T-cell (primary cell): ENCODE data around the gene TNFAIP2. TPM values are rescaled to one million over a fixed set of nuclear protein-coding genes. Genes with fewer than 3 reads are reported as not detected.

Experiments used
- ATAC-seq, 4 experiments: fragments of 200-7000 bp in 3 of 4; fragments of 150-1000 bp in 1 of 4; cut with Tn5 transposase; replicated peaks in 1 of 4; 1 replicate in 3 of 4; 2 replicates in 1 of 4; pipeline ENCODE4 v1.10.0; 2021; ENCODE audit warnings: moderate library complexity in 3 of 4, mild to moderate bottlenecking in 2 of 4, moderate number of reproducible peaks in 1 of 4
- CTCF ChIA-PET, 2 donors: fragments of 300-600 bp; sonication (Branson Sonifier 250); formaldehyde crosslinking; loops; one replicate each; lab custom pipeline; 2022; ENCODE audit warnings: antibody characterized with exemption in 2 of 2; lab: Charles Lee
- POLR2A ChIA-PET, 2 donors: fragments of 300-600 bp; sonication (Branson Sonifier 250); formaldehyde crosslinking; loops; one replicate each; lab custom pipeline; 2022; ENCODE audit warnings: antibody characterized with exemption in 2 of 2; lab: Charles Lee
- DNase-seq, 35 experiments: peaks; one replicate each; pipeline versions ENCODE4 v3.0.0 to v3.0.0-alpha.2; 2013 to 2023
- H3K27ac ChIP-seq: one replicate; pipeline ENCODE4 v1.5.1; 2013; ENCODE audit warnings: low read length
- H3K27me3 ChIP-seq, 2 experiments: replicated peaks in 1 of 2; 1 replicate in 1 of 2; 2 replicates in 1 of 2; pipeline versions ENCODE4 v1.6.1 to v1.7.0; 2013; ENCODE audit warnings: low read length in 1 of 2, mixed read lengths in 1 of 2; ENCODE audit not compliant: control insufficient read depth in 2 of 2, insufficient read depth in 2 of 2; ENCODE audit errors: extremely low read depth in 1 of 2
- H3K36me3 ChIP-seq, 2 donors: 1 replicate in 1 of 2; 2 replicates in 1 of 2; pipeline versions ENCODE4 v1.6.1 to v1.7.0; 2013; ENCODE audit warnings: low read length in 1 of 2; ENCODE audit not compliant: control insufficient read depth in 2 of 2, insufficient read depth in 1 of 2; ENCODE audit errors: extremely low read depth in 1 of 2
- H3K4me1 ChIP-seq, 2 experiments: 1 replicate in 1 of 2; 2 replicates in 1 of 2; pipeline versions ENCODE4 v1.6.1 to v1.7.0; 2013; ENCODE audit warnings: low read length in 2 of 2, mixed read lengths in 1 of 2; ENCODE audit not compliant: insufficient read depth in 2 of 2, control insufficient read depth in 1 of 2; ENCODE audit errors: extremely low read depth in 1 of 2
- H3K4me3 ChIP-seq, 2 donors: 1 replicate in 1 of 2; 2 replicates in 1 of 2; pipeline versions ENCODE4 v1.5.1 to v1.7.0; 2013; ENCODE audit warnings: mild to moderate bottlenecking in 2 of 2, low read length in 1 of 2, moderate library complexity in 1 of 2; ENCODE audit not compliant: control insufficient read depth in 1 of 2; ENCODE audit errors: extremely low read depth in 1 of 2
- H3K9me3 ChIP-seq: 2 replicates; pipeline ENCODE4 v1.7.0; 2013
- H3K27ac Mint-ChIP-seq, 2 donors: one replicate each; pipeline ENCODE4 v1.8.0; 2020 to 2021; ENCODE audit warnings: mild to moderate bottlenecking in 2 of 2, mixed read lengths in 2 of 2
- H3K27me3 Mint-ChIP-seq, 2 donors: one replicate each; pipeline ENCODE4 v1.8.0; 2021 to 2022; ENCODE audit warnings: mixed read lengths in 2 of 2
- H3K36me3 Mint-ChIP-seq: one replicate; pipeline ENCODE4 v1.8.0; 2021; ENCODE audit warnings: mixed read lengths
- H3K4me1 Mint-ChIP-seq, 3 donors: one replicate each; pipeline ENCODE4 v1.8.0; 2020 to 2022; ENCODE audit warnings: mixed read lengths in 3 of 3, mild to moderate bottlenecking in 1 of 3
- H3K4me3 Mint-ChIP-seq, 3 donors: one replicate each; pipeline ENCODE4 v1.8.0; 2020 to 2022; ENCODE audit warnings: mild to moderate bottlenecking in 3 of 3, mixed read lengths in 3 of 3, moderate library complexity in 3 of 3
- H3K9me3 Mint-ChIP-seq, 3 donors: one replicate each; pipeline ENCODE4 v1.8.0; 2020 to 2022; ENCODE audit warnings: mixed read lengths in 3 of 3
- WGBS: methylation state at CpG from one replicate; pipeline ENCODE4 v1.1.5; 2013; ENCODE audit warnings: missing lambda C conversion rate; ENCODE audit not compliant: insufficient coverage; 5-methylcytosine and 5-hydroxymethylcytosine counted together
- total RNA-seq, 35 experiments: library from RNA in 6 of 35; stranded (reverse) in 6 of 35; fragments of 120-200 nt in 1 of 35; gene quantifications; one replicate each; pipeline versions ENCODE4 v1.2.1 to v1.2.4 and lab custom pipeline; 2013 to 2026

TNFAIP2 gene, protein sequence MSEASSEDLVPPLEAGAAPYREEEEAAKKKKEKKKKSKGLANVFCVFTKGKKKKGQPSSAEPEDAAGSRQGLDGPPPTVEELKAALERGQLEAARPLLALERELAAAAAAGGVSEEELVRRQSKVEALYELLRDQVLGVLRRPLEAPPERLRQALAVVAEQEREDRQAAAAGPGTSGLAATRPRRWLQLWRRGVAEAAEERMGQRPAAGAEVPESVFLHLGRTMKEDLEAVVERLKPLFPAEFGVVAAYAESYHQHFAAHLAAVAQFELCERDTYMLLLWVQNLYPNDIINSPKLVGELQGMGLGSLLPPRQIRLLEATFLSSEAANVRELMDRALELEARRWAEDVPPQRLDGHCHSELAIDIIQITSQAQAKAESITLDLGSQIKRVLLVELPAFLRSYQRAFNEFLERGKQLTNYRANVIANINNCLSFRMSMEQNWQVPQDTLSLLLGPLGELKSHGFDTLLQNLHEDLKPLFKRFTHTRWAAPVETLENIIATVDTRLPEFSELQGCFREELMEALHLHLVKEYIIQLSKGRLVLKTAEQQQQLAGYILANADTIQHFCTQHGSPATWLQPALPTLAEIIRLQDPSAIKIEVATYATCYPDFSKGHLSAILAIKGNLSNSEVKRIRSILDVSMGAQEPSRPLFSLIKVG
- total RNA-seq: 1 to 10 TPM in 4 of 5 donors, under 1 TPM in 1; 0.93 to 2.1 (median 1.0) TPM
- 2.0 TPM for total RNA-seq (2013)
- total RNA-seq (lab: John Stamatoyannopoulos, UW): 0.23 to 54.6 (median 5.5) reads per million in 29 experiments

GRCh38 chr14:103122947-103123633 lies at the start of gene TNFAIP2:
TNFAIP2 (plus strand) TSS chr14:103123461; CDS start chr14:103126458, 2,997 bp downstream.
- ChIA-PET POLR2A (no interaction called here), CTCF (no interaction called here)

DNA sequence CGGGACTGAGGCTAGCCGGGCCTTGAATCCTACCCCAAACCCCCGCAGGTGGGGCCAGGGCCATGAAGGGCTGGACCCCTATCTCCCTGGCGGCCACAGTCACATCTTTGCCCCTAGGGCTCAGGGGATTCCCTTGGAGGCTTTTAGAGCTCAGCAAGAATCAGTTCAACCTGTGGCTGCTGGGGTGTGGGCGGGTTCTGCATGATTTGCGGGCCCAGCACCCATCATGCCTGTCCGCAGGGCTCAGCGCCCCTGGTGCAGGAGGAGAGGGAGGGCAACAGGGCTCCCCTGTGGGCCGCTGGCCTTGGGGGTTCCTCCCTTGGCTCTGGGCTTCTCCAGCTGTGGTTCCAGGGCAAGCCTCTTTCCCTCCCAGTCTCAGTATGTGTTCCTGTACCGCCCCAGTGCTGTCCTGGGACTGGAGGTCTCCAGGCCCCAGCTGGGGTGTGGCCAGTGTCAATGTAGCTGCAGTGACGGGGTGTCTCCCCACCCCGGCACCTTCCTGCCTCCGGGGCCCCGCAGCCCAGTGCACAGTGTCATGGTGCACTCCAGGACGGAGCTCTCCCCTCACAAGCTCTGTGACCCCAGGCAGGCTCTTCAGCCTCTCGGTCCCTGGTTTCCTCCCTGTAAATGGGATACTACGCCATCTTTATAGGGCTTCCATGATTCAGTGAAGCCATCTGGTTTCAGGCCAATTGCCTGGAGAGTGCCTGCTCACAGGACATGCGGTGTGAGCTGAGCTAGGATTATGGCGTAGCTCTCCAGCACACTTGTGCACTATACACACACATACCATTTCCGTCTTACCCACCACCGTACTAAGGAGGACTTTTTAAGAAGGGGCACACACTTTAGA lies 49.2 kb upstream of the TNFAIP2 start:
- ATAC-seq: no peak
- WGBS: 71% methylated on average over 16 of the region's 21 CpGs
- POLR2A ChIA-PET: no interaction called here

More at GRCh38 chr14:103122947-103123633, at the start of gene TNFAIP2:
- ATAC-seq (peak in 1 of 4 experiments; percentile 26), DNase-seq (peak in 2 of 35 experiments; percentile 5 to 32)
- Mint-ChIP-seq H3K27me3 (peaks cover 21 to 28% of the 10 kb centered on the region in 2 donors), H3K36me3 (no peaks in the 10 kb centered on the region), H3K9me3 (no peaks in the 10 kb centered on the region), H3K27ac (no peak within 1 kb of the TSS), H3K4me3 (peak within 1 kb of the TSS in 1 of 3 donors; percentile 51), H3K4me1 (peaks cover 4 to 9% (median 6%) of the 10 kb centered on the region in 3 donors)
- H3K4me1 ChIP-seq: peaks cover 0 to 20% of the 10 kb centered on the region in 2 experiments
- H3K27ac ChIP-seq: no peak within 1 kb of the TSS
- H3K9me3 ChIP-seq: no peaks in the 10 kb centered on the region
- 4% methylated on average over 70 of the region's 74 CpGs for WGBS
- peak within 1 kb of the TSS in 1 of 2 donors; percentile 2 for H3K4me3 ChIP-seq
- peaks cover 0 to 60% of the 10 kb centered on the region in 2 experiments for H3K27me3 ChIP-seq
- no peaks in the 10 kb centered on the region for H3K36me3 ChIP-seq

DNA sequence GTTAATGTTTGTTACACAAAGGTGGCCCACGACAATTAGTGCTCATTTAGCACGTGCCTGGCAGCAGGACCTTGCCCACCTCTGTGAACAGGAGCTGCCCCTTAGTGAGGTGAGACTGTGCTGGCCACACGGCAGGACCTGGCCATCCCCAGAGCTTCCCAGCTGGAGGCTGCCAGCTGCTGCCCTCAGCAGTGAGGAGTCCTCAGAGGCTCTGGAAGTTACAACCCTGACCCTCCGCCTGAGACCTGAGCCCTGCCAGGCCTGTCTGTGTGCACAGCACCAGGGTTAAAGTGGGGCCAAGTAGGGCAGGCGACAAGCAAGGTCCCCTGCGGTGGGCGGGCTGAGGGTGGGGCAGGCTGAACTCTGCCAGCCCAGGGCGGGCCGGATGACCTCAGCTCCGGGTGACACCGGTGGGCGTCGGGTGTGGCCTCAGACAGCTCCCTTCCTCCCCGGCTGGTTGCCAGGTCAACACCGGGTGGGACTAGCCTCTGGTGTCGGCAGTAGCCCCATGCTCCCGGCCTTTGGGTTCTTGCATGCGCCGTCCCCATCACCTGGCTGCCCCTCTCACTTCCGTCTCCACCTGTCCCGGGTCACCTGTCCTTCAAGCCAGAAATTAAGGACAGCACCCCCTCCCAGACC lies 48.4 kb upstream of the TNFAIP2 start:
- Histone ChIP-seq H3K27me3 (peaks cover 2 to 65% of the 10 kb centered on the region in 2 experiments), H3K4me1 (peaks cover 0 to 26% of the 10 kb centered on the region in 2 experiments), H3K36me3 (no peaks in the 10 kb centered on the region), H3K9me3 (no peaks in the 10 kb centered on the region), H3K4me3 (peak overlapping the region; percentile 17 to 28), H3K27ac (no peak overlapping the region)
- Mint-ChIP-seq H3K27me3 (peaks cover 0 to 5% of the 10 kb centered on the region in 2 donors), H3K36me3 (no peaks in the 10 kb centered on the region), H3K4me3 (peak overlapping the region in 1 of 3 donors; percentile 49), H3K27ac (no peak overlapping the region), H3K9me3 (no peaks in the 10 kb centered on the region), H3K4me1 (peaks cover 0 to 1% (median 0%) of the 10 kb centered on the region in 3 donors)
- POLR2A ChIA-PET: no interaction called here
- DNase-seq (no peak), ATAC-seq (no peak)
- 29% methylated on average over 21 of the region's 21 CpGs for WGBS
- CTCF ChIA-PET: interaction anchor here (0.6 to 0.9 kb wide), 4 partner anchors 32 to 381 kb away, joined by 3 to 6 read pairs (median 4); no protein-coding TSS in a partner anchor

More for the DNA sequence above, 49.2 kb upstream of the TNFAIP2 start:
- peaks cover 0 to 7% of the 10 kb centered on the region in 2 donors for H3K27me3 Mint-ChIP-seq
- Histone ChIP-seq H3K4me1 (peaks cover 0 to 26% of the 10 kb centered on the region in 2 experiments), H3K4me3 (no peak overlapping the region), H3K27ac (no peak overlapping the region), H3K9me3 (no peaks in the 10 kb centered on the region), H3K36me3 (no peaks in the 10 kb centered on the region), H3K27me3 (peaks cover 2 to 62% of the 10 kb centered on the region in 2 experiments)
- CTCF ChIA-PET: interaction anchor here in 1 of 2 donors (0.5 to 1.0 kb wide), 4 partner anchors 33 to 379 kb away, joined by 3 to 5 read pairs (median 4); no protein-coding TSS in a partner anchor
- H3K4me1 Mint-ChIP-seq: peaks cover 0 to 1% (median 0%) of the 10 kb centered on the region in 3 donors
- H3K4me3 Mint-ChIP-seq: peak overlapping the region in 1 of 3 donors; percentile 49
- H3K9me3 Mint-ChIP-seq: no peaks in the 10 kb centered on the region
- H3K36me3 Mint-ChIP-seq: no peaks in the 10 kb centered on the region
- no peak overlapping the region for H3K27ac Mint-ChIP-seq
- DNase-seq: no peak

- peak; percentile 75 to 79 (median 76) for ATAC-seq
- peak; percentile 35 to 88 (median 72) for DNase-seq
- Histone ChIP-seq H3K36me3 (no peaks in the 10 kb centered on the region), H3K4me3 (no peak overlapping the region), H3K27ac (no peak overlapping the region), H3K9me3 (no peaks in the 10 kb centered on the region), H3K27me3 (peaks cover 5 to 45% of the 10 kb centered on the region in 2 experiments), H3K4me1 (peaks cover 0 to 26% of the 10 kb centered on the region in 2 experiments)
- no peak overlapping the region for H3K27ac Mint-ChIP-seq
- no peak overlapping the region for H3K4me3 Mint-ChIP-seq
- CTCF ChIA-PET: interaction anchor here in 1 of 2 donors (0.7 kb wide), 1 partner anchor 214 kb away, joined by 7 read pairs; no protein-coding TSS in a partner anchor
- H3K36me3 Mint-ChIP-seq: no peaks in the 10 kb centered on the region
- no peaks in the 10 kb centered on the region for H3K9me3 Mint-ChIP-seq
- POLR2A ChIA-PET: no interaction called here
- H3K27me3 Mint-ChIP-seq: peaks cover 0 to 5% of the 10 kb centered on the region in 2 donors
- WGBS: 0% methylated on average over 5 of the region's 9 CpGs
- H3K4me1 Mint-ChIP-seq: peaks cover 0 to 1% (median 0%) of the 10 kb centered on the region in 3 donors
Observed at GRCh38 chr14:103078420-103078749, 44.9 kb upstream of the TNFAIP2 start.

GRCh38 chr14:103078860-103079587 lies 44.2 kb upstream of the TNFAIP2 start:
- Mint-ChIP-seq H3K4me3 (no peak overlapping the region), H3K27me3 (peaks cover 0 to 6% of the 10 kb centered on the region in 2 donors), H3K4me1 (peaks cover 0 to 1% (median 0%) of the 10 kb centered on the region in 3 donors), H3K9me3 (no peaks in the 10 kb centered on the region), H3K27ac (no peak overlapping the region), H3K36me3 (no peaks in the 10 kb centered on the region)
- WGBS: 76% methylated on average over 11 of the region's 11 CpGs
- CTCF ChIA-PET: interaction anchor here in 1 of 2 donors (0.7 kb wide), 1 partner anchor 213 kb away, joined by 7 read pairs; no protein-coding TSS in a partner anchor
- DNase-seq (no peak), ATAC-seq (no peak)
- POLR2A ChIA-PET: no interaction called here
- H3K27ac ChIP-seq: no peak overlapping the region
- H3K9me3 ChIP-seq: no peaks in the 10 kb centered on the region
- H3K4me1 ChIP-seq: peaks cover 0 to 26% of the 10 kb centered on the region in 2 experiments
- no peak overlapping the region for H3K4me3 ChIP-seq
- H3K36me3 ChIP-seq: no peaks in the 10 kb centered on the region
- peaks cover 5 to 44% of the 10 kb centered on the region in 2 experiments for H3K27me3 ChIP-seq
